Neural progenitor cell (in vitro differentiated cells): ENCODE data around the gene APLN.

ENCODE experiments used
- EZH2 ChIP-seq: fragments of 200-600 bp; sonication (generic); IDR thresholded peaks from 2 replicates; pipeline ENCODE4 v1.6.1; 2017; ENCODE audit warnings: antibody characterized with exemption, mild to moderate bottlenecking, moderate library complexity
- EZH2phosphoT487 ChIP-seq: fragments of 200-600 bp; sonication (generic); IDR thresholded peaks from 2 replicates; pipeline ENCODE4 v1.6.1; 2017; ENCODE audit warnings: antibody characterized with exemption
- TF ChIP-seq, protein P1 (sequence below): fragments of 200-600 bp; sonication (generic); IDR thresholded peaks from 2 replicates; pipeline ENCODE4 v1.5.1; 2017; ENCODE audit warnings: antibody characterized with exemption, mild to moderate bottlenecking

GRCh38 chrX:129663171-129663570 is 8.4 kb upstream of the APLN start:
- TF ChIP-seq, protein P1, sequence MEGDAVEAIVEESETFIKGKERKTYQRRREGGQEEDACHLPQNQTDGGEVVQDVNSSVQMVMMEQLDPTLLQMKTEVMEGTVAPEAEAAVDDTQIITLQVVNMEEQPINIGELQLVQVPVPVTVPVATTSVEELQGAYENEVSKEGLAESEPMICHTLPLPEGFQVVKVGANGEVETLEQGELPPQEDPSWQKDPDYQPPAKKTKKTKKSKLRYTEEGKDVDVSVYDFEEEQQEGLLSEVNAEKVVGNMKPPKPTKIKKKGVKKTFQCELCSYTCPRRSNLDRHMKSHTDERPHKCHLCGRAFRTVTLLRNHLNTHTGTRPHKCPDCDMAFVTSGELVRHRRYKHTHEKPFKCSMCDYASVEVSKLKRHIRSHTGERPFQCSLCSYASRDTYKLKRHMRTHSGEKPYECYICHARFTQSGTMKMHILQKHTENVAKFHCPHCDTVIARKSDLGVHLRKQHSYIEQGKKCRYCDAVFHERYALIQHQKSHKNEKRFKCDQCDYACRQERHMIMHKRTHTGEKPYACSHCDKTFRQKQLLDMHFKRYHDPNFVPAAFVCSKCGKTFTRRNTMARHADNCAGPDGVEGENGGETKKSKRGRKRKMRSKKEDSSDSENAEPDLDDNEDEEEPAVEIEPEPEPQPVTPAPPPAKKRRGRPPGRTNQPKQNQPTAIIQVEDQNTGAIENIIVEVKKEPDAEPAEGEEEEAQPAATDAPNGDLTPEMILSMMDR: no peak
- TF ChIP-seq EZH2 (no peak), EZH2phosphoT487 (no peak)
